Osteocyte (in vitro differentiated cells): ENCODE results near the gene GZF1. TPM values are rescaled to one million over a fixed set of nuclear protein-coding genes. Genes with fewer than 3 reads are reported as not detected.

Experiments used
- DNase-seq: peaks from one replicate; pipeline ENCODE4 v3.0.0; 2021; ENCODE audit warnings: mixed read lengths; ENCODE audit not compliant: unreplicated experiment; ENCODE audit errors: extremely low spot score
- H3K27ac Mint-ChIP-seq: one replicate; pipeline ENCODE4 v1.8.0; 2021; ENCODE audit warnings: mild to moderate bottlenecking, mixed read lengths; ENCODE audit not compliant: unreplicated experiment
- H3K27me3 Mint-ChIP-seq: one replicate; pipeline ENCODE4 v1.8.0; 2021; ENCODE audit warnings: mixed read lengths; ENCODE audit not compliant: unreplicated experiment
- H3K36me3 Mint-ChIP-seq: one replicate; pipeline ENCODE4 v1.8.0; 2021; ENCODE audit warnings: mixed read lengths; ENCODE audit not compliant: unreplicated experiment
- H3K4me1 Mint-ChIP-seq: one replicate; pipeline ENCODE4 v1.8.0; 2021; ENCODE audit warnings: mixed read lengths; ENCODE audit not compliant: unreplicated experiment
- H3K4me3 Mint-ChIP-seq: one replicate; pipeline ENCODE4 v1.8.0; 2021; ENCODE audit warnings: mild to moderate bottlenecking, moderate library complexity, mixed read lengths; ENCODE audit not compliant: unreplicated experiment
- H3K9me3 Mint-ChIP-seq: one replicate; pipeline ENCODE4 v1.8.0; 2021; ENCODE audit warnings: mixed read lengths; ENCODE audit not compliant: unreplicated experiment
- CTCF ChIP-seq: fragments of 200-600 bp; sonication (generic); IDR thresholded peaks from 2 replicates; pipeline ENCODE4 v1.5.0; 2021; ENCODE audit warnings: antibody characterized with exemption, mild to moderate bottlenecking, moderate library complexity
- total RNA-seq: library from RNA; stranded (reverse); gene quantifications from 2 replicates; pipeline ENCODE4 v1.2.1, GENCODE V29; 2021

GZF1 gene
- total RNA-seq, 1 donor from 2014 or later: 16.8 TPM

- no peaks in the 10 kb centered on the region for H3K36me3 Mint-ChIP-seq
- DNase-seq: peak; percentile 100
- H3K27me3 Mint-ChIP-seq: no peaks in the 10 kb centered on the region
- no peak for TF ChIP-seq CTCF
- H3K27ac Mint-ChIP-seq: peak overlapping the region; percentile 97
- H3K4me1 Mint-ChIP-seq: peaks cover 29% of the 10 kb centered on the region
- H3K9me3 Mint-ChIP-seq: no peaks in the 10 kb centered on the region
- H3K4me3 Mint-ChIP-seq: peak overlapping the region; percentile 89
These were observed 4.0 kb upstream of the GZF1 start for GRCh38 chr20:23357767-23358562.

GRCh38 chr20:23358563-23358906, 3.4 kb upstream of the GZF1 start:
- no peaks in the 10 kb centered on the region for H3K36me3 Mint-ChIP-seq
- peaks cover 34% of the 10 kb centered on the region for H3K4me1 Mint-ChIP-seq
- no peak for TF ChIP-seq CTCF
- H3K27ac Mint-ChIP-seq: peak overlapping the region; percentile 65
- no peaks in the 10 kb centered on the region for H3K9me3 Mint-ChIP-seq
- DNase-seq: no peak
- no peaks in the 10 kb centered on the region for H3K27me3 Mint-ChIP-seq
- peak overlapping the region; percentile 89 for H3K4me3 Mint-ChIP-seq

- H3K27ac Mint-ChIP-seq: peak overlapping the region; percentile 65
- H3K27me3 Mint-ChIP-seq: no peaks in the 10 kb centered on the region
- H3K36me3 Mint-ChIP-seq: no peaks in the 10 kb centered on the region
- peaks cover 40% of the 10 kb centered on the region for H3K4me1 Mint-ChIP-seq
- DNase-seq: no peak
- TF ChIP-seq CTCF: no peak
- peak overlapping the region; percentile 45 for H3K4me3 Mint-ChIP-seq
- no peaks in the 10 kb centered on the region for H3K9me3 Mint-ChIP-seq
These were observed 2.9 kb upstream of the GZF1 start for GRCh38 chr20:23358923-23359593.

- no peak for DNase-seq
- H3K27me3 Mint-ChIP-seq: no peaks in the 10 kb centered on the region
- TF ChIP-seq CTCF: no peak
- H3K4me3 Mint-ChIP-seq: peak overlapping the region; percentile 75
- peak overlapping the region; percentile 93 for H3K27ac Mint-ChIP-seq
- H3K4me1 Mint-ChIP-seq: peaks cover 50% of the 10 kb centered on the region
- H3K36me3 Mint-ChIP-seq: peaks cover 11% of the 10 kb centered on the region
- no peaks in the 10 kb centered on the region for H3K9me3 Mint-ChIP-seq
These were observed 1.5 kb upstream of the GZF1 start for GRCh38 chr20:23360531-23360930.

- Mint-ChIP-seq H3K36me3 (peaks cover 13% of the 10 kb centered on the region), H3K27me3 (no peaks in the 10 kb centered on the region), H3K4me1 (peaks cover 52% of the 10 kb centered on the region), H3K27ac (peak overlapping the region; percentile 93), H3K9me3 (no peaks in the 10 kb centered on the region), H3K4me3 (peak overlapping the region; percentile 75)
- DNase-seq: no peak
- TF ChIP-seq CTCF: no peak
These were observed 885 bp upstream of the GZF1 start for GRCh38 chr20:23361119-23361475.
